Fibroblast of skin of left biceps (primary cell): ENCODE results near the gene LY6G6C.
"Not testable (repeated sequence)": the region's sequence is repeated elsewhere in the genome, so short reads cannot be mapped to it uniquely, and the experiment has no call there.

Experiments used
- DNase-seq, 2 experiments: peaks; one replicate each; pipeline ENCODE4 v3.0.0-alpha.2; 2013; ENCODE audit warnings: low read depth in 2 of 2

The LY6G6C gene

GRCh38 chr6:31727034-31727716 is 5.6 kb upstream of the LY6G6C start:
- DNase-seq = no peak

DNA sequence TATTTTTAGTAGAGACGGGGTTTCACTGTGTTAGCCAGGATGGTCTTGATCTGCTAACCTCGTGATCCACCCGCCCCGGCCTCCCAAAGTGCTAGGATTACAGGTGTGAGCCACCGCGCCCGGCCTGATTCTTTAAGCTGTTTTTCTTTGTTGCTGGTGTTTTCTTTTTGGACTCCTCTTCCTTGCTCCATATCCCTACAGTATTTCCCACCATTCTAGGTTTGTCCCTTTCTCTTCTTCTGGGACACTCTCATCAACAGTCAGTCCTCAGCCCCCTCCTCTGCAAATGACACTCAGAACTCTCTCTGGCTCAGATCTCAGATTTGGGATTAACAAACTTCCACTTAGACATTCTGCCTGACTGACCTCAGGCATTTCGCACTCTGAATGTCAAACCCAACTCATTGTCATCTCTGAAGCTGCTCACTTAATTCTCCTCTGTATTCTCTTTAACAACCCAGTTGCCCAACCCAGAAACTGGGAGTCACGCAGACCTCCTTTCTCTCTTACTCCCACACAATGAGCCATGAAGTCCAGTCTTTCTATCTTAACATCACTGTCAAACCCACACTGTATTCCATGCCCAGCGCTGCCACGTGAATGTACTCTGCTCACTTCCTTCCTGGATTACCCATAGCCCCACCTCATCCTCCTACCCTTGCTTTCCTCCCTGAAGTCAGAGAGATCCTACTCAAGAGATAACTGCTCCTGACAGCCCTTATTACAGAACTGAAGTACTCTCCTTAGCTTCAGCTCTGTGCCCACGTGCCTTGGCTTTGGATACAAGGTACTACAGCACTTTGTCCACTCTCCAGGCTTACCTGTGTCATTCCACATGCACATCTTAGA is 4.2 kb upstream of the LY6G6C start:
- DNase-seq = no peak

GRCh38 chr6:31723980-31724691 is 2.6 kb upstream of the LY6G6C start:
- no peak for DNase-seq

GRCh38 chr6:31723245-31723979 is 1.9 kb upstream of the LY6G6C start, which contains the start of gene MPIG6B:
Gene MPIG6B, plus strand, starts transcription at chr6:31723373. Its CDS starts 11 bp downstream, at chr6:31723384.
- no peak for DNase-seq

GRCh38 chr6:31722173-31722572 is 627 bp upstream of the LY6G6C start:
- no peak for DNase-seq

DNA sequence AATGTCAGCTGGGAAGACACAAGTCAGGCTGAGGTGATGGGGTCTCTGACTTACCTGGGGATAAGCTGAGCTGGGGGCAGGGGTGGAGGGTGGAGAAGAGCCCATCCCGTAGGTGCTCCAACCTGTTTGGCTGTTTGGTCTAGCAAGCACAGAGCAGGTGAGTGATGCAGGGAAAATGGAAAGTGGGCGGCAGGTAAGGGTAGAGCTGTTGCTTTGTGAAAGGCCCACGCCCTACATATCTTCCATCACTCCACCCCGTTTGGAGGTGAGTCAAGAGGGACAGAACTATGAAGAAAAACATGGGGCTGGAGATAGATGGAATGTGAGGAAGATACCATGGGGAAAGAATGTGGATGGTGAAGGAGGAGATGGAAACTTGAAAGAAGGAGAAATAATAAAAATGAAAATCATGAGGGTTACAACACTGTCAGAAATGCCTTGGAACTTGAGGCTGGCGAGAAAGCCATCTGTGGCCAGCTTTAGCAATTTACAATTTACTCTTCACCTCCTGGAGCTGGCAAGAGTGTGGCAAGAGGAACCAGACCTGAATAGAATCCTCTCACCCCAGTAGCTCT is 1.3 kb downstream of the LY6G6C start:
- no peak for DNase-seq

- no peak for DNase-seq
Measured at GRCh38 chr6:31719001-31719400, 2.5 kb downstream of the LY6G6C start.

- no peak for DNase-seq
Measured at GRCh38 chr6:31718265-31718664, 3.3 kb downstream of the LY6G6C start.

DNA sequence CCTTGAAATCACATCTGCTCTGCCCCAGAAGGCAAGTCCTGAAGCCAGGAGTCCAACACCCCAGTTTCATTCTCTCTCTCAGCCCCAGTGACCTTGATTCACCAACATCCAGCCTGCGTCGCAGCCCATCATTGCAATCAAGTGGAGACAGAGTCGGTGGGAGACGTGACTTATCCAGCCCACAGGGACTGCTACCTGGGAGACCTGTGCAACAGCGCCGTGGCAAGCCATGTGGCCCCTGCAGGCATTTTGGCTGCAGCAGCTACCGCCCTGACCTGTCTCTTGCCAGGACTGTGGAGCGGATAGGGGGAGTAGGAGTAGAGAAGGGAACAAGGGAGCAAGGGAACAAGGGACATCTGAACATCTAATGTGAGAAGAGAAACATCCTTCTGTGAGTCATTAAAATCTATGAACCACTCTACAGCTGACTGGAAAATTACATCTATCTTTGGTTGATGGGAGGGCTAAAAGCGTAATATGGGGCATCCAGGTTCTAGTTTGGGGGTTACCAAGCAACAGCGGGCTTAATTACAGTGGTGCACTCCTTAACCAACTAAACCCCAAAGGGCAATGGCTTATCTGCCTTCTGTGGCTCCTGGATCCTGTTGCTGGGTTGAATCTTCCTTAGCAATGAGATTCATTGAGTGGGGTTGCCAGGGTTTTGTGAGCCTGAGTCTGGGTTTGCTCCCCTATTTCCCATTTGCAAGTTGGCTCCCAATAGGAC is 3.9 kb downstream of the LY6G6C start:
- no peak for DNase-seq

DNA sequence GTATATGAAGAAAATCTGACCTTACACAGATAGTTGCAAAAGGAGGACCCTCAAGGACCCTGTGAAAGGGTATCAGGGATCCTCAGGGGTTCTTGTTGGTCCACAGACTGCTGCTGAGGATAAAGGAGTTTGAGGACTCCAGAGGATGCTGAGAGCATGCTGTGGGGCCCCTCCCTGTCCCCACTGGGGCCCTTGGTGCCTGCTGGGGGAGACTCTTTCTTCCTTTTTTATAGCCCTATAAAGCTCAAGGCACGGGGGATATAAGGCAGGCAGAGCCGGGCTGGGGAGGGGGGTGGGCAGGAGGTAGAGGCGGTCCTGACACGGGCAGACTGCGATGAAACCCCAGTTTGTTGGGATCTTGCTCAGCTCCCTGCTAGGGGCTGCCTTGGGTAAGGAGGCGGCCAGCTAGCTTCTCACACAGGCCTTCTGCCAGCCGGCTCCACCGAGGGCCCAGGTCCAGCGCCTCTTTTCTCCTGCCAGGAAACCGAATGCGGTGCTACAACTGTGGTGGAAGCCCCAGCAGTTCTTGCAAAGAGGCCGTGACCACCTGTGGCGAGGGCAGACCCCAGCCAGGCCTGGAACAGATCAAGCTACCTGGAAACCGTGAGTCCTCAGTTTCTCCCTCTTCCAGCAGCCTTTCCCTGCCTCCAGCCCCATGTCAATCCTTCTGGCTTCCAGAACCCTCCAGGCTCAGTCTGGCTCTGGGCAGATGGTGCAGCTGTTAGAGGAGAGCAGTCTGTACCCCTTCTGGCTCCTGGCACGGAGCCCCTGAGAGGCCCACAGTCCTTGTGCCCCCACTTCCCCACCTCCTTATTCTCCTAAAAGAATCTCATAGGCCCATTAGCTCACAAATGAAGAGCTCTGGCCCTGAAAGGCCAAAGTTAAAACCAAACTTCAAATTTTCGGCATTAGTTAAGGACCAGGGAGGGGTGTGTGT is 6.3 kb downstream of the LY6G6C start, which contains the start of gene LY6G6D:
Gene LY6G6D, plus strand, starts transcription at position 327 of the 937 bp plus-strand sequence. Its CDS starts 8 bp downstream, at position 335.
- DNase-seq = no peak

- DNase-seq = no peak
Measured at GRCh38 chr6:31713991-31714684, 7.4 kb downstream of the LY6G6C start.

DNA sequence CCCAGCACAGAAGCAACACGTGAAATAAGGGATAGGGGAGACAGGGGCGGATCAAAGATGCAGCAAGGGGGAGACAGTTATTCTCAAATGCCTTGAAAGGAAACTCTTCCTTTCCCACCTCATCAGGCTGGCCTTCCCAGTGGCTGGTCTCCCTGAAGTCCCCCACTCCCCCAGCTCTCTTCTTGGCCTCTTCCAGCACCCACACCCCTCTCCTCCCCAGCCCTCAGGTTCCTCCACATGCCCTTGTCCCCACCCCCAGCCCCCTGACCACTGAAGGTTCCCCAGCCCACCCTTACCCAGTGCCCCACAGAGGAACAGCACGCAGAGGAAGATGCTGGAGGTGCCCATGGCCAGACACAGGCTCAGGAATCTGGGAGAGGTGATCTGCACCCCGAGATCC is 8.1 kb downstream of the LY6G6C start:
- no peak for DNase-seq

DNA sequence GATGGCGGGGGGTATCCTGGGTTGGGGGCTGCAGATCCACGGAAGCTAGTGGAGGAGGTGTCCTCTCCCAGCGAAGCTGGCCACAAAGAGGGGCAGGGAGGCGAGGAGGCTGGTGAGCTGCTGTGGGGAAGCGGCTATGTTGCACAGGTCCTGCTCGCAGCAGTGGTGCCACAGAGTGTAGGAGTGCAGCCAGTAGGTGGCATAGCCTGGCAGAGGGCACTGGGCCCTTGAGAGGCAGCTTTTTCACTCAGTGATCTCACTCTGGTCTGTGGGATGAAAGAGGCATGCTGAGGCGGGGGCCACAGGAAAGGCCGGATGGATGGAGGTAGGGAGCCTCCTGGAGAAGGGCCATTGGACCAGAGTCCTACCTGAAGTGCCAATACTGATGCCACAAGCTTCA is 9.2 kb downstream of the LY6G6C start:
- DNase-seq = no peak

- no peak for DNase-seq
Measured at GRCh38 chr6:31711233-31711632, 10.3 kb downstream of the LY6G6C start.

- DNase-seq = no peak
Measured at GRCh38 chr6:31710523-31711219, 10.9 kb downstream of the LY6G6C start.

DNA sequence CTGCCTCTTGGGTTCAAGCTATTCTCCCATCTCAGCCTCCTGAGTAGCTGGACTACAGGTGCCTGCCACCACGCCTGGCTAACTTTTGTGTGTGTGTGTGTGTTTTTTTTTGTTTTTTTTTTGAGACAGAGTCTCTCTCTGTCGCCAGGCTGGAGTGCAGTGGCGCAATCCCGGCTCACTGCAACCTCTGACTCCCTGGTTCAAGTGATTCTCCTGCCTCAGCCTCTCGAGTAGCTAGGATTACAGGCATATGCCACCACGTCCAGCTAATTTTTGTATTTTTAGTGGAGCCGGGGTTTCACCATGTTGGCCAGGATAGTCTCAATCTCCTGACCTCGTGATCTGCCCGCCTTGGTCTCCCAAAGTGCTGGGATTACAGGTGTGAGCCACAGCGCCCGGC is 12.4 kb downstream of the LY6G6C start:
- DNase-seq = not testable (repeated sequence)

- no peak for DNase-seq
Measured at GRCh38 chr6:31708224-31708623, 13.3 kb downstream of the LY6G6C start.

GRCh38 chr6:31707701-31708100 is 13.8 kb downstream of the LY6G6C start:
- no peak for DNase-seq
